ENCODE measurements around the gene TIAM2.
"Not testable (repeated sequence)": the region's sequence is repeated elsewhere in the genome, so short reads cannot be mapped to it uniquely, and the experiment has no call there.

The TIAM2 gene

GRCh38 chr6:154995254-154996015, at the start of gene TIAM2:
Gene TIAM2, plus strand, starts transcription at chr6:154995315. Its CDS starts 133,909 bp downstream, at chr6:155129224.
- no peak for DNase-seq

- no peak for DNase-seq
These were observed 44.2 kb upstream of the TIAM2 start for GRCh38 chr6:154950979-154951344.

GRCh38 chr6:154951345-154952200, 43.5 kb upstream of the TIAM2 start:
- peak; percentile 79 to 80 for DNase-seq

GRCh38 chr6:154953644-154954043, 41.5 kb upstream of the TIAM2 start:
- DNase-seq, result no peak

- DNase-seq, result no peak
These were observed 40.8 kb upstream of the TIAM2 start for GRCh38 chr6:154954347-154954746.

- no peak for DNase-seq
These were observed 38.2 kb upstream of the TIAM2 start for GRCh38 chr6:154956771-154957522.

GRCh38 chr6:154958469-154958868, 36.6 kb upstream of the TIAM2 start:
- DNase-seq, result no peak

- DNase-seq, result no peak
These were observed 34.7 kb upstream of the TIAM2 start for GRCh38 chr6:154960299-154960843.

- no peak for DNase-seq
These were observed 34.1 kb upstream of the TIAM2 start for GRCh38 chr6:154960854-154961530.

GRCh38 chr6:154962753-154963152, 32.4 kb upstream of the TIAM2 start:
- DNase-seq, result no peak

GRCh38 chr6:154966065-154966770, 28.9 kb upstream of the TIAM2 start:
- DNase-seq, result not testable (repeated sequence)

- DNase-seq, result no peak
These were observed 25.3 kb upstream of the TIAM2 start for GRCh38 chr6:154969796-154970195.

- DNase-seq, result no peak
These were observed 20.5 kb upstream of the TIAM2 start for GRCh38 chr6:154974485-154975149.

- DNase-seq, result no peak
These were observed 17.5 kb upstream of the TIAM2 start for GRCh38 chr6:154977588-154977987.

GRCh38 chr6:154980273-154981078, 14.6 kb upstream of the TIAM2 start:
- DNase-seq, result no peak

GRCh38 chr6:154981079-154981870, 13.8 kb upstream of the TIAM2 start:
- DNase-seq, result no peak

- DNase-seq, result no peak
These were observed 11.0 kb upstream of the TIAM2 start for GRCh38 chr6:154984146-154984545.

- DNase-seq, result peak; percentile 10 to 31
These were observed 8.3 kb upstream of the TIAM2 start for GRCh38 chr6:154986787-154987235.

GRCh38 chr6:154989448-154989847, 5.7 kb upstream of the TIAM2 start:
- DNase-seq, result no peak

Data from AML-193 (cell line).